A549 (cell line): ENCODE data around the gene HECTD3. TPM values are rescaled to one million over a fixed set of nuclear protein-coding genes. Genes with fewer than 3 reads are reported as not detected.
"Not testable (repeated sequence)": the region's sequence is repeated elsewhere in the genome, so short reads cannot be mapped to it uniquely, and the experiment has no call there.

Experiments used
- ATAC-seq, 2 experiments: fragments of 200-7000 bp in 1 of 2; fragments of >200 bp in 1 of 2; cut with Nextera tagmentation in 1 of 2; cut with Tn5 transposase in 1 of 2; 3 replicates each; pipeline versions ENCODE4 v1.8.0 to v1.9.1; 2018 to 2020; ENCODE audit warnings: mild to moderate bottlenecking in 1 of 2, moderate library complexity in 1 of 2
- CTCF ChIA-PET: fragments of 300-600 bp; sonication (Branson Sonifier 250); formaldehyde crosslinking; extraction: SDS; loops from one replicate; lab custom pipeline; 2021; ENCODE audit warnings: antibody characterized with exemption, inconsistent platforms; lab: Yijun Ruan, JAX
- POLR2A ChIA-PET: fragments of 350-600 bp; formaldehyde crosslinking; extraction: SDS; loops from one replicate; lab custom pipeline; 2021; ENCODE audit warnings: antibody characterized with exemption, inconsistent platforms; lab: Yijun Ruan, JAX
- DNase-seq, 2 experiments: peaks; one replicate each; pipeline versions ENCODE4 v3.0.0 to v3.0.0-alpha.2; 2011 to 2016; ENCODE audit warnings: low read depth in 1 of 2, low spot score in 1 of 2
- FAIRE-seq: peaks from 2 replicates; lab custom pipeline; 2011; peaks lifted over from hg19 to GRCh38; lab: Jason Lieb, UNC
- H3K27ac ChIP-seq, 2 experiments: fragments of >200 bp; sonication (Bioruptor Twin); formaldehyde crosslinking; 3 replicates each; pipeline ENCODE4 v1.5.1; 2016 to 2017
- H3K4me1 ChIP-seq: fragments of >200 bp; sonication (Bioruptor Twin); formaldehyde crosslinking; 3 replicates; pipeline ENCODE4 v1.6.1; 2016
- H3K4me2 ChIP-seq: fragments of >200 bp; sonication (Bioruptor Twin); formaldehyde crosslinking; 3 replicates; pipeline ENCODE4 v1.6.1; 2016
- H3K4me3 ChIP-seq: fragments of >200 bp; sonication (Bioruptor Twin); formaldehyde crosslinking; 3 replicates; pipeline ENCODE4 v1.5.1; 2016
- H3K9me3 ChIP-seq: fragments of >200 bp; sonication (Bioruptor Twin); formaldehyde crosslinking; 3 replicates; pipeline ENCODE4 v1.6.1; 2016
- CBX2 ChIP-seq: fragments of 200-600 bp; sonication (generic); IDR thresholded peaks from 2 replicates; pipeline ENCODE4 v1.6.1; 2016; ENCODE audit warnings: low read depth, mild to moderate bottlenecking, borderline replicate concordance
- CEBPB ChIP-seq, 2 experiments: fragments of >200 bp in 1 of 2; sonication (Bioruptor Twin) in 1 of 2; formaldehyde crosslinking in 1 of 2; IDR thresholded peaks; 2 replicates each; pipeline ENCODE4 v1.6.1; 2012 to 2016
- CHD2 ChIP-seq: fragments of 150-350 bp; IDR thresholded peaks from 2 replicates; pipeline ENCODE4 v1.6.1; 2014; ENCODE audit warnings: low read length; ENCODE audit not compliant: partially characterized antibody
- EP300 ChIP-seq, 2 experiments: fragments of >200 bp; sonication (Bioruptor Twin); formaldehyde crosslinking; IDR thresholded peaks; 2 replicates in 1 of 2; 3 replicates in 1 of 2; pipeline ENCODE4 v1.6.1; 2016 to 2017
- ESRRA ChIP-seq: fragments of 150-350 bp; IDR thresholded peaks from 2 replicates; pipeline ENCODE4 v1.6.1; 2014; ENCODE audit warnings: mild to moderate bottlenecking, low read length, borderline replicate concordance
- FOSB ChIP-seq: fragments of 250-450 bp; sonication (Bioruptor Pico); IDR thresholded peaks from 2 replicates; pipeline ENCODE4 v1.5.0; 2020; ENCODE audit warnings: mild to moderate bottlenecking, moderate library complexity
- FOSL2 ChIP-seq, 2 experiments: fragments of 450-650 bp in 1 of 2; fragments of >200 bp in 1 of 2; sonication (Bioruptor Twin) in 1 of 2; formaldehyde crosslinking; IDR thresholded peaks; 2 replicates each; pipeline versions ENCODE4 v1.5.0 to v1.6.1; 2016 to 2020; ENCODE audit warnings: mild to moderate bottlenecking in 1 of 2, moderate library complexity in 1 of 2
- JUN ChIP-seq, 2 experiments: fragments of >200 bp; sonication (Bioruptor Twin); formaldehyde crosslinking; IDR thresholded peaks; 2 replicates in 1 of 2; 3 replicates in 1 of 2; pipeline ENCODE4 v1.6.1; 2016 to 2017
- KDM5A ChIP-seq: fragments of 200-600 bp; sonication (generic); IDR thresholded peaks from 2 replicates; pipeline ENCODE4 v1.6.1; 2016; ENCODE audit warnings: antibody characterized with exemption, mild to moderate bottlenecking
- NFE2L2 ChIP-seq: fragments of 150-350 bp; conservative IDR thresholded peaks from 2 replicates; pipeline ENCODE4 v1.6.1; 2014; ENCODE audit warnings: low read length
- NPAS2 ChIP-seq: fragments of 250-450 bp; sonication (Bioruptor Pico); IDR thresholded peaks from 2 replicates; pipeline ENCODE4 v1.8.0; 2022; ENCODE audit warnings: mild to moderate bottlenecking, moderate library complexity, borderline replicate concordance
- NR3C1 ChIP-seq: fragments of >200 bp; sonication (Bioruptor Twin); formaldehyde crosslinking; IDR thresholded peaks from 3 replicates; pipeline ENCODE4 v1.6.1; 2017
- POLR2A ChIP-seq: IDR thresholded peaks from 2 replicates; pipeline ENCODE4 v1.6.1; 2012; ENCODE audit warnings: mild to moderate bottlenecking, low read length
- RARB ChIP-seq: fragments of 250-450 bp; sonication (Bioruptor Pico); IDR thresholded peaks from 2 replicates; pipeline ENCODE4 v1.8.0; 2021; ENCODE audit warnings: mild to moderate bottlenecking, moderate library complexity
- RFX5 ChIP-seq: fragments of 450-650 bp; IDR thresholded peaks from 2 replicates; pipeline ENCODE4 v1.7.1; 2014; ENCODE audit warnings: antibody characterized with exemption, mild to moderate bottlenecking, moderate library complexity
- SREBF2 ChIP-seq: fragments of 450-650 bp; IDR thresholded peaks from 2 replicates; pipeline ENCODE4 v1.6.1; 2014; ENCODE audit warnings: mild to moderate bottlenecking, moderate library complexity
- TP53 ChIP-seq: fragments of 250-450 bp; sonication (Bioruptor Pico); IDR thresholded peaks from 2 replicates; pipeline ENCODE4 v1.5.0; 2021; ENCODE audit warnings: mild to moderate bottlenecking, moderate library complexity
- ZC3H11A ChIP-seq: fragments of 450-650 bp; IDR thresholded peaks from 2 replicates; pipeline ENCODE4 v1.6.1; 2014; ENCODE audit warnings: antibody characterized with exemption, mild to moderate bottlenecking
- ZNF302 ChIP-seq: fragments of 250-450 bp; sonication (Bioruptor Pico); IDR thresholded peaks from 2 replicates; pipeline ENCODE4 v1.9.0; 2021; ENCODE audit warnings: inconsistent platforms, mild to moderate bottlenecking, moderate library complexity
- WGBS: methylation state at CpG from one replicate; pipeline ENCODE4 v1.1.6; 2017; ENCODE audit errors: missing lambda C conversion rate; 5-methylcytosine and 5-hydroxymethylcytosine counted together
- polyA plus RNA-seq, 4 experiments: library from polyadenylated mRNA; depleted of rRNA in 3 of 4; stranded (reverse); fragments of >200 nt; fragmentation: RNase III in 1 of 4; extraction: RNeasy Plus Mini Kit Qiagen cat#74134 plus additional on column Dnase treatment in 1 of 4; gene quantifications; 2 replicates in 3 of 4; 3 replicates in 1 of 4; pipeline ENCODE4 v1.2.3, GENCODE V29; 2011 to 2017
- TF ChIP-seq, protein P1 (sequence below): IDR thresholded peaks from 2 replicates; pipeline ENCODE4 v1.6.1; 2012; ENCODE audit warnings: low read depth, borderline replicate concordance
- TF ChIP-seq, protein P2 (sequence below): fragments of 250-450 bp; sonication (Bioruptor Pico); IDR thresholded peaks from 2 replicates; pipeline ENCODE4 v1.5.0; 2020; ENCODE audit warnings: low read depth, mild to moderate bottlenecking, moderate library complexity
- TF ChIP-seq, protein P3 (sequence below): fragments of 250-450 bp; sonication (Bioruptor Pico); IDR thresholded peaks from 2 replicates; pipeline ENCODE4 v1.5.0; 2021; ENCODE audit warnings: mild to moderate bottlenecking, moderate library complexity, borderline replicate concordance

The HECTD3 gene
- polyA plus RNA-seq, 2 of the 4 experiments (the other 2 are of a cell fraction), result 19.6 to 24.2 TPM

DNA sequence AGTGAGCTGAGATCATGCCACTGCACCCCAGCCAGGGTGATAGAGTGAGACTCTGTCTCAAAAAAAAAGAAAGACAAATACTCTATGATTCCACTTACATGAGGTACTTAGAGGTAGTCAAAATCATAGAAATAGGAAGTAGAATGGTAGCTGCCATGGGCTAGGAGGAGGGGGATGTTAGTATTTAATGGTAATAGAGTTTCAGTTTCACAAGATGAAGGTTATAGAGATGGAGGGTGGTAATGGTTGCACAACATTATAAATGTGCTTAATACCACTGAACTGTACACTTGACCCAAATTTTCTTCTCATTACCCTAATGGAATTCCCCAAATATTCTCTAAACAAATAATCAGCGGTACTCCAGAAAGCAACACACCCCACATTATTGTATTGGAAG is 37.5 kb downstream of the HECTD3 start:
- CTCF ChIA-PET, result no interaction called here
- TF ChIP-seq CHD2 (no peak), CEBPB (IDR thresholded peaks at IDR 0.05) (no peak), CBX2 (no peak), JUN (IDR thresholded peaks at IDR 0.05) (no peak)
- TF ChIP-seq, protein P1, sequence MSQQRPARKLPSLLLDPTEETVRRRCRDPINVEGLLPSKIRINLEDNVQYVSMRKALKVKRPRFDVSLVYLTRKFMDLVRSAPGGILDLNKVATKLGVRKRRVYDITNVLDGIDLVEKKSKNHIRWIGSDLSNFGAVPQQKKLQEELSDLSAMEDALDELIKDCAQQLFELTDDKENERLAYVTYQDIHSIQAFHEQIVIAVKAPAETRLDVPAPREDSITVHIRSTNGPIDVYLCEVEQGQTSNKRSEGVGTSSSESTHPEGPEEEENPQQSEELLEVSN, result no peak
- ATAC-seq, result no peak
- Histone ChIP-seq H3K4me3 (no peak overlapping the region), H3K4me2 (no peak overlapping the region), H3K9me3 (no peaks in the 10 kb centered on the region), H3K27ac (no peak overlapping the region), H3K4me1 (no peaks in the 10 kb centered on the region)
- no peak for FAIRE-seq
- DNase-seq, result no peak
- POLR2A ChIA-PET, result no interaction called here
- WGBS, result 93% methylated on average over 1 of the region's 1 CpG

DNA sequence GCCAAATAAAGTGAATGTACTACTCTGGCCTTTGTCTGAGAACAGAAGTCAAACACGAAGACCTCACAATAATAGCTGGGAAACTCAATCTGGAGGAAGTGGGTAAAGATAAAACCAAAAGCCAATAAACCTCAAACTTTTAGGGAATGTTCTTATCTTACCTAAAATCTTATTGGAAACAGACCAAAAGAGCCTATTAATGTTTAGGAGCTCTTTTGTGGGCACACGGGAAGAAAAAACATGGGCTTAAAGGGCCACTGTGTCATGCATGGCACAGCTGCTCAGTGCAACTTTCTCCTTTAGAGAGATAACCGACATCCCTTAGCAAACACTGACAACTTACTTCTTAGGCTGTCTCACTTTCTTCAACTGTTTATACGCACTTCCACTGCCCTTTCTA is 40.8 kb downstream of the HECTD3 start:
- ChIA-PET POLR2A (no interaction called here), CTCF (interaction anchor here (1.0 kb wide), 1 partner anchor 44 kb away, joined by 7 read pairs; no protein-coding TSS in a partner anchor)
- Histone ChIP-seq H3K4me3 (no peak overlapping the region), H3K4me2 (no peak overlapping the region), H3K27ac (no peak overlapping the region), H3K4me1 (no peaks in the 10 kb centered on the region), H3K9me3 (no peaks in the 10 kb centered on the region)
- 70% methylated on average over 4 of the region's 4 CpGs for WGBS
- no peak for DNase-seq
- no peak for FAIRE-seq
- TF ChIP-seq NR3C1 (no peak), EP300 (IDR thresholded peaks at IDR 0.05) (no peak), TP53 (no peak)
- ATAC-seq, result no peak

DNA sequence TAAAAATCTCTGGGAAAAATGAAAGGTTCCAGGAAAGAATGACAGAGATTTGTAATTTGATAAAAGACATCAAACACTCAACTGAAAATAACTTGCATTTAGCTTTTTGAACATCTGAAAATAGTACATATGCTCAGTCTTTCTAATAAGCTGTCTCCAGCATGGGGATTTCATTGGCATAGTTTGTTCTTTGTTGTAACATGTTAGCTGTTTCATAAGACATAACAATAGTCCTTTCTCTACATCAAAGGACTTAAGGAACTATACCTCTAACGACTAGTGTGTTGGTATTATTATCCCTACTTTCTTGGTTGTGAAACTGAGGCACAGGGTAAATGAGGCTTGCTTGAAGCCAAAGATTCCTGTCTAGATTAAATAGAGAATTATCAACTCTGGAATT is 46.7 kb downstream of the HECTD3 start:
- no peak for ATAC-seq
- 68% methylated on average over 1 of the region's 1 CpG for WGBS

DNA sequence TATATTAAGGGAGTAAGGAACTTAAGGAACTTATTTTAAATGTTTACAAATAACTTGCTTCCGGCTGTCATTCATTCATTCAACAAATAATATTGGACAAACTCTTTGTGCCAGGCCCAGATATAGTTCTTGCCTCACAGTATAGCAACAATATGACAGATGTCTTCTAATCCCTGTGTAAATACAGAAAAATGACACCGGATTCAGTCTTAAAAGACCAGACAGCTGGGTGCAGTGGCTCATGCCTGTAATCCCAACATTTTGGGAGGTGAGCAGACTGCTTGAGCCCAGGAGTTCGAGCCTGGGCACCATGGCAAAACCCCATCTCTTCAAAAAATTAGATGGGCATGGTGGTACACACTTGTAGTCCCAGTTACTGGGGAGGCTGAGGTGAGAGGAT is 48.4 kb downstream of the HECTD3 start:
- WGBS, result 86% methylated on average over 3 of the region's 3 CpGs
- no peaks in the 10 kb centered on the region for H3K9me3 ChIP-seq
- no peak for DNase-seq
- no peak for TF ChIP-seq ZNF302 (CRISPR knock-in tag)
- TF ChIP-seq NPAS2 (CRISPR knock-in tag), result no peak
- TF ChIP-seq POLR2A, result no peak
- TF ChIP-seq, protein P2, sequence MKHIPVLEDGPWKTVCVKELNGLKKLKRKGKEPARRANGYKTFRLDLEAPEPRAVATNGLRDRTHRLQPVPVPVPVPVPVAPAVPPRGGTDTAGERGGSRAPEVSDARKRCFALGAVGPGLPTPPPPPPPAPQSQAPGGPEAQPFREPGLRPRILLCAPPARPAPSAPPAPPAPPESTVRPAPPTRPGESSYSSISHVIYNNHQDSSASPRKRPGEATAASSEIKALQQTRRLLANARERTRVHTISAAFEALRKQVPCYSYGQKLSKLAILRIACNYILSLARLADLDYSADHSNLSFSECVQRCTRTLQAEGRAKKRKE (CRISPR knock-in tag), result no peak
- no peak for TF ChIP-seq NFE2L2
- TF ChIP-seq FOSL2 (IDR thresholded peaks at IDR 0.05), result no peak
- no peak for TF ChIP-seq FOSL2 (CRISPR knock-in tag; IDR thresholded peaks at IDR 0.05)
- TF ChIP-seq FOSB, result no peak
- no peak for TF ChIP-seq KDM5A
- no peak for TF ChIP-seq ESRRA
- no peak for TF ChIP-seq ZC3H11A
- no peak for TF ChIP-seq CBX2
- TF ChIP-seq SREBF2, result no peak
- TF ChIP-seq RARB (CRISPR knock-in tag), result no peak
- TF ChIP-seq, protein P3, sequence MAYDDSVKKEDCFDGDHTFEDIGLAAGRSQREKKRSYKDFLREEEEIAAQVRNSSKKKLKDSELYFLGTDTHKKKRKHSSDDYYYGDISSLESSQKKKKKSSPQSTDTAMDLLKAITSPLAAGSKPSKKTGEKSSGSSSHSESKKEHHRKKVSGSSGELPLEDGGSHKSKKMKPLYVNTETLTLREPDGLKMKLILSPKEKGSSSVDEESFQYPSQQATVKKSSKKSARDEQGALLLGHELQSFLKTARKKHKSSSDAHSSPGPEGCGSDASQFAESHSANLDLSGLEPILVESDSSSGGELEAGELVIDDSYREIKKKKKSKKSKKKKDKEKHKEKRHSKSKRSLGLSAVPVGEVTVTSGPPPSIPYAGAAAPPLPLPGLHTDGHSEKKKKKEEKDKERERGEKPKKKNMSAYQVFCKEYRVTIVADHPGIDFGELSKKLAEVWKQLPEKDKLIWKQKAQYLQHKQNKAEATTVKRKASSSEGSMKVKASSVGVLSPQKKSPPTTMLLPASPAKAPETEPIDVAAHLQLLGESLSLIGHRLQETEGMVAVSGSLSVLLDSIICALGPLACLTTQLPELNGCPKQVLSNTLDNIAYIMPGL (CRISPR knock-in tag), result no peak
- no peak for TF ChIP-seq RFX5
- TF ChIP-seq, all 56 proteins: peak for 0
- no peak for FAIRE-seq
- ATAC-seq, result no peak
- ChIA-PET CTCF (interaction anchor here (0.6 kb wide), 1 partner anchor 17 kb away, joined by 5 read pairs; no protein-coding TSS in a partner anchor), POLR2A (no interaction called here)
- Histone ChIP-seq H3K4me1 (no peaks in the 10 kb centered on the region), H3K27ac (no peak overlapping the region), H3K4me3 (no peak overlapping the region), H3K4me2 (no peak overlapping the region)

More for the DNA sequence above, 46.7 kb downstream of the HECTD3 start:
- CTCF ChIA-PET, result interaction anchor here (0.6 kb wide), 1 partner anchor 21 kb away, joined by 3 read pairs; no protein-coding TSS in a partner anchor
- DNase-seq (no peak), FAIRE-seq (no peak)
- Histone ChIP-seq H3K27ac (no peak overlapping the region), H3K9me3 (no peaks in the 10 kb centered on the region), H3K4me3 (no peak overlapping the region), H3K4me2 (no peak overlapping the region), H3K4me1 (no peaks in the 10 kb centered on the region)
- TF ChIP-seq NPAS2 (CRISPR knock-in tag) (no peak), RARB (CRISPR knock-in tag) (no peak), CEBPB (IDR thresholded peaks at IDR 0.05) (no peak)
- TF ChIP-seq, protein P2 (CRISPR knock-in tag), result no peak
- POLR2A ChIA-PET, result no interaction called here

DNA sequence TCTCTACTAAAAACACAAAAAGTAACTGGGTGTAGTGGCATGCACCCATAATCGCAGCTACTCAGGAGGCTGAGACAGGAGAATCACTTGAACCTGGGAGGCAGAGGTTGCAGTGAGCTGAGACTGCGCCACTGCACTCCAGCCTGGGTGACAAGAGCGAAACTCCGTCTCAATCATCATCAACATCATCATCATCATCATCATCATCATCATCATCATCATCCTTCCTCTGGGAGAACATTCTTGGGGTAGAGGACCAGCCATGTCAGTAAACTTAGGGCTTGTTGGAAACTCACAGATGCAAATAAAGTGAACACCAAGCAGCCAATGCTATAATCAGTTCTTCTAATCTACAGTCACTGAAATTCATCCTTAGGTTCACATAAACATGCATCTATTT is 49.1 kb downstream of the HECTD3 start:
- WGBS, result 94% methylated on average over 4 of the region's 4 CpGs
- H3K27ac ChIP-seq, FAIRE-seq, H3K9me3 ChIP-seq, H3K4me1 ChIP-seq, POLR2A ChIA-PET, ATAC-seq, H3K4me3 ChIP-seq, CTCF ChIA-PET, DNase-seq, H3K4me2 ChIP-seq: not testable (repeated sequence)
